A549 (cell line): ENCODE measurements around the gene FASTK. TPM values are rescaled to one million over a fixed set of nuclear protein-coding genes. Genes with fewer than 3 reads are reported as not detected.

Experiments used
- ATAC-seq, 2 experiments: fragments of 200-7000 bp in 1 of 2; fragments of >200 bp in 1 of 2; cut with Nextera tagmentation in 1 of 2; cut with Tn5 transposase in 1 of 2; 3 replicates each; pipeline versions ENCODE4 v1.8.0 to v1.9.1; 2018 to 2020; ENCODE audit warnings: mild to moderate bottlenecking in 1 of 2, moderate library complexity in 1 of 2
- CTCF ChIA-PET: fragments of 300-600 bp; sonication (Branson Sonifier 250); formaldehyde crosslinking; extraction: SDS; loops from one replicate; lab custom pipeline; 2021; ENCODE audit warnings: antibody characterized with exemption, inconsistent platforms; lab: Yijun Ruan, JAX
- POLR2A ChIA-PET: fragments of 350-600 bp; formaldehyde crosslinking; extraction: SDS; loops from one replicate; lab custom pipeline; 2021; ENCODE audit warnings: antibody characterized with exemption, inconsistent platforms; lab: Yijun Ruan, JAX
- DNase-seq, 2 experiments: peaks; one replicate each; pipeline versions ENCODE4 v3.0.0 to v3.0.0-alpha.2; 2011 to 2016; ENCODE audit warnings: low read depth in 1 of 2, low spot score in 1 of 2
- FAIRE-seq: peaks from 2 replicates; lab custom pipeline; 2011; peaks lifted over from hg19 to GRCh38; lab: Jason Lieb, UNC
- H3K27ac ChIP-seq, 2 experiments: fragments of >200 bp; sonication (Bioruptor Twin); formaldehyde crosslinking; 3 replicates each; pipeline ENCODE4 v1.5.1; 2016 to 2017
- H3K4me1 ChIP-seq: fragments of >200 bp; sonication (Bioruptor Twin); formaldehyde crosslinking; 3 replicates; pipeline ENCODE4 v1.6.1; 2016
- H3K4me2 ChIP-seq: fragments of >200 bp; sonication (Bioruptor Twin); formaldehyde crosslinking; 3 replicates; pipeline ENCODE4 v1.6.1; 2016
- H3K4me3 ChIP-seq: fragments of >200 bp; sonication (Bioruptor Twin); formaldehyde crosslinking; 3 replicates; pipeline ENCODE4 v1.5.1; 2016
- H3K9me3 ChIP-seq: fragments of >200 bp; sonication (Bioruptor Twin); formaldehyde crosslinking; 3 replicates; pipeline ENCODE4 v1.6.1; 2016
- BCL3 ChIP-seq: fragments of >200 bp; sonication (Bioruptor Twin); formaldehyde crosslinking; IDR thresholded peaks from 3 replicates; pipeline ENCODE4 v1.6.1; 2016
- CBX2 ChIP-seq: fragments of 200-600 bp; sonication (generic); IDR thresholded peaks from 2 replicates; pipeline ENCODE4 v1.6.1; 2016; ENCODE audit warnings: low read depth, mild to moderate bottlenecking, borderline replicate concordance
- CTCF ChIP-seq: fragments of >200 bp; sonication (Bioruptor Twin); formaldehyde crosslinking; IDR thresholded peaks from 3 replicates; pipeline ENCODE4 v1.5.1; 2016
- EHMT2 ChIP-seq: fragments of 200-600 bp; sonication (generic); IDR thresholded peaks from 2 replicates; pipeline ENCODE4 v1.6.1; 2016; ENCODE audit warnings: antibody characterized with exemption, low read depth, mild to moderate bottlenecking, moderate library complexity
- ESRRA ChIP-seq: fragments of 150-350 bp; IDR thresholded peaks from 2 replicates; pipeline ENCODE4 v1.6.1; 2014; ENCODE audit warnings: mild to moderate bottlenecking, low read length, borderline replicate concordance
- FOSL2 ChIP-seq, 2 experiments: fragments of 450-650 bp in 1 of 2; fragments of >200 bp in 1 of 2; sonication (Bioruptor Twin) in 1 of 2; formaldehyde crosslinking; IDR thresholded peaks; 2 replicates each; pipeline versions ENCODE4 v1.5.0 to v1.6.1; 2016 to 2020; ENCODE audit warnings: mild to moderate bottlenecking in 1 of 2, moderate library complexity in 1 of 2
- GATA3 ChIP-seq: IDR thresholded peaks from 2 replicates; pipeline ENCODE4 v1.6.1; 2012; ENCODE audit warnings: borderline replicate concordance
- HEYL ChIP-seq: fragments of 250-450 bp; sonication (Bioruptor Pico); IDR thresholded peaks from 2 replicates; pipeline ENCODE4 v1.8.0; 2021; ENCODE audit warnings: mild to moderate bottlenecking, moderate library complexity
- HOXA7 ChIP-seq: fragments of 250-450 bp; sonication (Bioruptor Pico); IDR thresholded peaks from 2 replicates; pipeline ENCODE4 v1.5.0; 2020; ENCODE audit warnings: mild to moderate bottlenecking, moderate library complexity
- HOXB13 ChIP-seq: fragments of 250-450 bp; sonication (Bioruptor Pico); IDR thresholded peaks from 2 replicates; pipeline ENCODE4 v1.5.0; 2020; ENCODE audit warnings: low read depth, mild to moderate bottlenecking, moderate library complexity
- HOXB5 ChIP-seq: fragments of 250-450 bp; sonication (Bioruptor Pico); IDR thresholded peaks from 2 replicates; pipeline ENCODE4 v1.5.0; 2020; ENCODE audit warnings: mild to moderate bottlenecking, moderate library complexity
- JUN ChIP-seq, 2 experiments: fragments of >200 bp; sonication (Bioruptor Twin); formaldehyde crosslinking; IDR thresholded peaks; 2 replicates in 1 of 2; 3 replicates in 1 of 2; pipeline ENCODE4 v1.6.1; 2016 to 2017
- JUNB ChIP-seq: fragments of >200 bp; sonication (Bioruptor Twin); formaldehyde crosslinking; IDR thresholded peaks from 2 replicates; pipeline ENCODE4 v1.6.1; 2016
- KDM5A ChIP-seq: fragments of 200-600 bp; sonication (generic); IDR thresholded peaks from 2 replicates; pipeline ENCODE4 v1.6.1; 2016; ENCODE audit warnings: antibody characterized with exemption, mild to moderate bottlenecking
- MYC ChIP-seq: IDR thresholded peaks from 2 replicates; pipeline ENCODE4 v1.6.1; 2012; ENCODE audit warnings: mild to moderate bottlenecking, inconsistent platforms, low read length, improper control_type of control experiment, borderline replicate concordance
- NFE2L2 ChIP-seq: fragments of 150-350 bp; conservative IDR thresholded peaks from 2 replicates; pipeline ENCODE4 v1.6.1; 2014; ENCODE audit warnings: low read length
- PHF8 ChIP-seq: fragments of 200-600 bp; sonication (generic); IDR thresholded peaks from 2 replicates; pipeline ENCODE4 v1.6.1; 2016; ENCODE audit warnings: low read depth, mild to moderate bottlenecking, antibody characterized with exemption, moderate library complexity, borderline replicate concordance
- POLR2A ChIP-seq: IDR thresholded peaks from 2 replicates; pipeline ENCODE4 v1.6.1; 2012; ENCODE audit warnings: mild to moderate bottlenecking, low read length
- POLR2AphosphoS2 ChIP-seq: conservative IDR thresholded peaks from 2 replicates; pipeline ENCODE4 v1.6.1; 2012; ENCODE audit warnings: low read length, improper control_type of control experiment, inconsistent platforms
- RAD21 ChIP-seq, 2 experiments: fragments of >200 bp in 1 of 2; sonication (Bioruptor Twin) in 1 of 2; formaldehyde crosslinking in 1 of 2; IDR thresholded peaks in 1 of 2; conservative IDR thresholded peaks in 1 of 2; 2 replicates in 1 of 2; 3 replicates in 1 of 2; pipeline ENCODE4 v1.6.1; 2012 to 2018; ENCODE audit warnings: inconsistent platforms in 1 of 2
- RARB ChIP-seq: fragments of 250-450 bp; sonication (Bioruptor Pico); IDR thresholded peaks from 2 replicates; pipeline ENCODE4 v1.8.0; 2021; ENCODE audit warnings: mild to moderate bottlenecking, moderate library complexity
- RCOR1 ChIP-seq: fragments of 150-350 bp; IDR thresholded peaks from 2 replicates; pipeline ENCODE4 v1.6.1; 2014; ENCODE audit warnings: antibody characterized with exemption, low read length, low read depth
- RNF2 ChIP-seq: fragments of 200-600 bp; sonication (generic); IDR thresholded peaks from 2 replicates; pipeline ENCODE4 v1.6.1; 2016; ENCODE audit warnings: low read depth, mild to moderate bottlenecking, antibody characterized with exemption, moderate library complexity, borderline replicate concordance
- SMC3 ChIP-seq: fragments of >200 bp; sonication (Bioruptor Twin); formaldehyde crosslinking; IDR thresholded peaks from 3 replicates; pipeline ENCODE4 v1.6.1; 2018; ENCODE audit warnings: inconsistent platforms
- TFCP2L1 ChIP-seq: fragments of 250-450 bp; sonication (Bioruptor Pico); IDR thresholded peaks from 2 replicates; pipeline ENCODE4 v1.5.0; 2021; ENCODE audit warnings: mild to moderate bottlenecking
- TP53 ChIP-seq: fragments of 250-450 bp; sonication (Bioruptor Pico); IDR thresholded peaks from 2 replicates; pipeline ENCODE4 v1.5.0; 2021; ENCODE audit warnings: mild to moderate bottlenecking, moderate library complexity
- USF2 ChIP-seq: fragments of 450-650 bp; IDR thresholded peaks from 2 replicates; pipeline ENCODE4 v1.6.1; 2014; ENCODE audit warnings: antibody characterized with exemption
- ZC3H11A ChIP-seq: fragments of 450-650 bp; IDR thresholded peaks from 2 replicates; pipeline ENCODE4 v1.6.1; 2014; ENCODE audit warnings: antibody characterized with exemption, mild to moderate bottlenecking
- WGBS: methylation state at CpG from one replicate; pipeline ENCODE4 v1.1.6; 2017; ENCODE audit errors: missing lambda C conversion rate; 5-methylcytosine and 5-hydroxymethylcytosine counted together
- polyA plus RNA-seq, 4 experiments: library from polyadenylated mRNA; depleted of rRNA in 3 of 4; stranded (reverse); fragments of >200 nt; fragmentation: RNase III in 1 of 4; extraction: RNeasy Plus Mini Kit Qiagen cat#74134 plus additional on column Dnase treatment in 1 of 4; gene quantifications; 2 replicates in 3 of 4; 3 replicates in 1 of 4; pipeline ENCODE4 v1.2.3, GENCODE V29; 2011 to 2017
- TF ChIP-seq, protein P1 (sequence below): IDR thresholded peaks from 2 replicates; pipeline ENCODE4 v1.6.1; 2012
- TF ChIP-seq, protein P2 (sequence below): IDR thresholded peaks from 2 replicates; pipeline ENCODE4 v1.6.1; 2012
- TF ChIP-seq, protein P3 (sequence below): fragments of 200-600 bp; sonication (generic); IDR thresholded peaks from 2 replicates; pipeline ENCODE4 v1.6.1; 2016; ENCODE audit warnings: antibody characterized with exemption, mild to moderate bottlenecking, moderate library complexity

FASTK gene
- polyA plus RNA-seq, 2 of the 4 experiments (the other 2 are of a cell fraction) = 38.5 to 72.4 TPM

GRCh38 chr7:151028131-151028947 is 52.3 kb downstream of the FASTK start, which contains the start of gene ABCB8:
Gene ABCB8, plus strand, starts transcription at chr7:151028450. Its CDS starts 66 bp downstream, at chr7:151028516.
- WGBS = 2% methylated on average over 51 of the region's 53 CpGs
- H3K4me2 ChIP-seq = peak within 1 kb of the TSS; percentile 96
- H3K4me3 ChIP-seq = peak within 1 kb of the TSS; percentile 49
- peaks cover 21% of the 10 kb centered on the region; the same call in 2 of the 3 replicates for H3K4me1 ChIP-seq
- ATAC-seq (peak; percentile 95 to 96), FAIRE-seq (peak; percentile 68), DNase-seq (peak; percentile 99 to 100)
- ChIA-PET CTCF (interaction anchor here (1.0 to 3.6 kb wide), 16 partner anchors 10 to 96 kb away, joined by 3 to 28 read pairs (median 5); partner anchors contain the start of genes CDK5 and SLC4A2), POLR2A (interaction anchor here (0.8 to 1.5 kb wide), 10 partner anchors 10 to 650 kb away, joined by 3 to 15 read pairs (median 5); partner anchors contain the start of genes ABCF2, CDK5 and SLC4A2)
- no peaks in the 10 kb centered on the region for H3K9me3 ChIP-seq
- peak within 1 kb of the TSS; percentile 73 to 90 for H3K27ac ChIP-seq
- TF ChIP-seq NFE2L2 (no peak), POLR2A (peak; percentile 61), TFCP2L1 (no peak), RARB (CRISPR knock-in tag) (no peak), POLR2AphosphoS2 (no peak), HOXA7 (no peak), RCOR1 (no peak), BCL3 (no peak; the same call in 1 of the 3 replicates), TP53 (no peak), HEYL (CRISPR knock-in tag) (no peak), EHMT2 (no peak), USF2 (no peak; the same call in 1 of the 2 replicates), RNF2 (no peak), KDM5A (peak; percentile 79), FOSL2 (IDR thresholded peaks at IDR 0.05) (no peak), FOSL2 (CRISPR knock-in tag; IDR thresholded peaks at IDR 0.05) (no peak), JUNB (no peak), SMC3 (peak; percentile 72), HOXB5 (CRISPR knock-in tag) (peak; percentile 38; the same call in 1 of the 2 replicates), GATA3 (peak; percentile 20; the same call in 1 of the 2 replicates), ZC3H11A (no peak), PHF8 (no peak; the same call in 1 of the 2 replicates), JUN (IDR thresholded peaks at IDR 0.05) (peak; percentile 62 to 84; a peak in 2 of 5 replicates), HOXB13 (CRISPR knock-in tag) (no peak), CBX2 (no peak), ESRRA (no peak), MYC (no peak; the same call in 1 of the 2 replicates), RAD21 (conservative IDR thresholded peaks at IDR 0.05 in 1 of 2, IDR thresholded peaks at IDR 0.05 in 1 of 2) (peak; percentile 56 to 65), CTCF (peak; percentile 53)
- TF ChIP-seq, protein P1, sequence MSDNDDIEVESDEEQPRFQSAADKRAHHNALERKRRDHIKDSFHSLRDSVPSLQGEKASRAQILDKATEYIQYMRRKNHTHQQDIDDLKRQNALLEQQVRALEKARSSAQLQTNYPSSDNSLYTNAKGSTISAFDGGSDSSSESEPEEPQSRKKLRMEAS = peak; percentile 89
- TF ChIP-seq, protein P2, sequence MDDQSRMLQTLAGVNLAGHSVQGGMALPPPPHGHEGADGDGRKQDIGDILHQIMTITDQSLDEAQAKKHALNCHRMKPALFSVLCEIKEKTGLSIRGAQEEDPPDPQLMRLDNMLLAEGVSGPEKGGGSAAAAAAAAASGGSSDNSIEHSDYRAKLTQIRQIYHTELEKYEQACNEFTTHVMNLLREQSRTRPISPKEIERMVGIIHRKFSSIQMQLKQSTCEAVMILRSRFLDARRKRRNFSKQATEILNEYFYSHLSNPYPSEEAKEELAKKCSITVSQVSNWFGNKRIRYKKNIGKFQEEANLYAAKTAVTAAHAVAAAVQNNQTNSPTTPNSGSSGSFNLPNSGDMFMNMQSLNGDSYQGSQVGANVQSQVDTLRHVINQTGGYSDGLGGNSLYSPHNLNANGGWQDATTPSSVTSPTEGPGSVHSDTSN = peak; percentile 94
- TF ChIP-seq, protein P3, sequence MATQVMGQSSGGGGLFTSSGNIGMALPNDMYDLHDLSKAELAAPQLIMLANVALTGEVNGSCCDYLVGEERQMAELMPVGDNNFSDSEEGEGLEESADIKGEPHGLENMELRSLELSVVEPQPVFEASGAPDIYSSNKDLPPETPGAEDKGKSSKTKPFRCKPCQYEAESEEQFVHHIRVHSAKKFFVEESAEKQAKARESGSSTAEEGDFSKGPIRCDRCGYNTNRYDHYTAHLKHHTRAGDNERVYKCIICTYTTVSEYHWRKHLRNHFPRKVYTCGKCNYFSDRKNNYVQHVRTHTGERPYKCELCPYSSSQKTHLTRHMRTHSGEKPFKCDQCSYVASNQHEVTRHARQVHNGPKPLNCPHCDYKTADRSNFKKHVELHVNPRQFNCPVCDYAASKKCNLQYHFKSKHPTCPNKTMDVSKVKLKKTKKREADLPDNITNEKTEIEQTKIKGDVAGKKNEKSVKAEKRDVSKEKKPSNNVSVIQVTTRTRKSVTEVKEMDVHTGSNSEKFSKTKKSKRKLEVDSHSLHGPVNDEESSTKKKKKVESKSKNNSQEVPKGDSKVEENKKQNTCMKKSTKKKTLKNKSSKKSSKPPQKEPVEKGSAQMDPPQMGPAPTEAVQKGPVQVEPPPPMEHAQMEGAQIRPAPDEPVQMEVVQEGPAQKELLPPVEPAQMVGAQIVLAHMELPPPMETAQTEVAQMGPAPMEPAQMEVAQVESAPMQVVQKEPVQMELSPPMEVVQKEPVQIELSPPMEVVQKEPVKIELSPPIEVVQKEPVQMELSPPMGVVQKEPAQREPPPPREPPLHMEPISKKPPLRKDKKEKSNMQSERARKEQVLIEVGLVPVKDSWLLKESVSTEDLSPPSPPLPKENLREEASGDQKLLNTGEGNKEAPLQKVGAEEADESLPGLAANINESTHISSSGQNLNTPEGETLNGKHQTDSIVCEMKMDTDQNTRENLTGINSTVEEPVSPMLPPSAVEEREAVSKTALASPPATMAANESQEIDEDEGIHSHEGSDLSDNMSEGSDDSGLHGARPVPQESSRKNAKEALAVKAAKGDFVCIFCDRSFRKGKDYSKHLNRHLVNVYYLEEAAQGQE = no peak
